ENCODE data around the gene TSPAN19. TPM values are rescaled to one million over a fixed set of nuclear protein-coding genes. Genes with fewer than 3 reads are reported as not detected.

TSPAN19 gene
- total and polyA plus RNA-seq, 2 of the 13 experiments (the other 11 are each of a cell fraction or from before 2014, with no cell fraction given): not detected

GRCh38 chr12:84983289-84983688 lies 52.8 kb downstream of the TSPAN19 start:
- ChIA-PET POLR2A (no interaction called here), CTCF (ENCODE audit: low intra/inter-chr PET ratio, low total read pairs) (no interaction called here)

More at GRCh38 chr12:84983289-84983688, 52.8 kb downstream of the TSPAN19 start:
- ATAC-seq: no peak
- H3K4me2 ChIP-seq (ENCODE audit: low read depth, low read length): no peak overlapping the region
- intact Hi-C loops (cut with micrococcal nuclease; ENCODE audit: unreplicated experiment) (no loop called here), in situ Hi-C loops (cut with HindIII; ENCODE audit: extremely low pct_ligation_motif_present, low pct_unique_long_range_greater_than_20kb) (no loop called here)
- H3K27ac ChIP-seq (ENCODE audit: extremely low read length, insufficient read depth, low read length): no peak overlapping the region
- H3K79me2 ChIP-seq (ENCODE audit: insufficient read depth, low read length): no peaks in the 10 kb centered on the region
- BruUV-seq (replicated peaks): no TSS peak
- H3K9ac ChIP-seq (ENCODE audit: insufficient read depth, low read depth, low read length): no peak overlapping the region
- WGBS (ENCODE audit: low lambda C conversion rate): 0% methylated on average over 3 of the region's 3 CpGs
- no peak for DNase-seq (ENCODE audit: low spot score)
- no peaks in the 10 kb centered on the region for H3K36me3 ChIP-seq (replicated peaks in 1 of 2; ENCODE audit: control insufficient read depth in 1 of 2, insufficient read depth in 2 of 2, low read length in 2 of 2)
- no peak overlapping the region for H3K4me3 ChIP-seq (replicated peaks in 1 of 3; ENCODE audit: insufficient read depth in 1 of 3, low read depth in 2 of 3, low read length in 3 of 3)
- no peak for TF ChIP-seq EP300 (IDR thresholded peaks at IDR 0.05; ENCODE audit: low read depth in 2 of 2, low read length in 2 of 2)
- TF ChIP-seq EP300 (CRISPR knock-in tag; IDR thresholded peaks at IDR 0.05; ENCODE audit: borderline replicate concordance): no peak
- no peak for TF ChIP-seq ZNF446 (CRISPR knock-in tag; IDR thresholded peaks at IDR 0.05)
- no peak for TF ChIP-seq ZNF430 (CRISPR knock-in tag; IDR thresholded peaks at IDR 0.05)
- TF ChIP-seq ZNF558 (CRISPR knock-in tag; IDR thresholded peaks at IDR 0.05; ENCODE audit: borderline replicate concordance): no peak
- TF ChIP-seq ZBTB8A (CRISPR knock-in tag; IDR thresholded peaks at IDR 0.05; ENCODE audit: borderline replicate concordance, low read depth): no peak
- TF ChIP-seq TFAP4 (IDR thresholded peaks at IDR 0.05; ENCODE audit: borderline replicate concordance, low read depth): no peak
- no peak for TF ChIP-seq ATF5 (CRISPR knock-in tag; IDR thresholded peaks at IDR 0.05; ENCODE audit: low read depth)
- no peak for TF ChIP-seq ATF4 (CRISPR knock-in tag; IDR thresholded peaks at IDR 0.05)
- H3K9me3 ChIP-seq (ENCODE audit: low read length): no peaks in the 10 kb centered on the region
- H3K27me3 ChIP-seq (ENCODE audit: control insufficient read depth in 1 of 2, insufficient read depth in 2 of 2, low read length in 2 of 2): no peaks in the 10 kb centered on the region
- H3K4me1 ChIP-seq (ENCODE audit: insufficient read depth, low read length): no peaks in the 10 kb centered on the region
- H2AFZ ChIP-seq (ENCODE audit: low read length): no peak overlapping the region
- no peaks in the 10 kb centered on the region for H4K20me1 ChIP-seq (ENCODE audit: insufficient read depth, low read length)
- FAIRE-seq: no peak
